WTC11 (cell line): ENCODE results near the gene DDO. TPM values are rescaled to one million over a fixed set of nuclear protein-coding genes. Genes with fewer than 3 reads are reported as not detected.

Source experiments
- ATAC-seq: fragments of 200-7000 bp; cut with Tn5 transposase; 2 replicates; pipeline ENCODE4 v1.10.0; 2021; ENCODE audit warnings: mild to moderate bottlenecking, moderate library complexity
- CTCF ChIA-PET: fragments of 300-600 bp; sonication (Branson Sonifier 250); formaldehyde crosslinking; loops from one replicate; lab custom pipeline; 2021; ENCODE audit warnings: antibody characterized with exemption; lab: Charles Lee
- POLR2A ChIA-PET: fragments of 350-600 bp; sonication (Branson Sonifier 250); formaldehyde crosslinking; loops from one replicate; lab custom pipeline; 2021; ENCODE audit warnings: antibody characterized with exemption; lab: Charles Lee
- DNase-seq: peaks from one replicate; pipeline ENCODE4 v3.0.0; 2021; ENCODE audit warnings: low spot score
- H3K27ac Mint-ChIP-seq: 2 replicates; pipeline ENCODE4 v1.8.0; 2021; ENCODE audit warnings: mixed read lengths
- H3K27me3 Mint-ChIP-seq: 2 replicates; pipeline ENCODE4 v1.8.0; 2021; ENCODE audit warnings: low read depth, mild to moderate bottlenecking, moderate library complexity, mixed read lengths
- H3K36me3 Mint-ChIP-seq: 2 replicates; pipeline ENCODE4 v1.8.0; 2021; ENCODE audit warnings: mixed read lengths
- H3K4me1 Mint-ChIP-seq: 2 replicates; pipeline ENCODE4 v1.8.0; 2022; ENCODE audit warnings: mixed read lengths
- H3K4me3 Mint-ChIP-seq: 2 replicates; pipeline ENCODE4 v1.8.0; 2021; ENCODE audit warnings: mild to moderate bottlenecking, moderate library complexity, mixed read lengths
- H3K9me3 Mint-ChIP-seq: 2 replicates; pipeline ENCODE4 v1.8.0; 2021; ENCODE audit warnings: mixed read lengths
- AFF4 ChIP-seq: sonication (generic); formaldehyde crosslinking; IDR thresholded peaks from 2 replicates; pipeline ENCODE4 v1.8.1; 2023; ENCODE audit warnings: mild to moderate bottlenecking, missing genetic modification reagents, borderline replicate concordance
- CBFB ChIP-seq: sonication (generic); formaldehyde crosslinking; IDR thresholded peaks from 2 replicates; pipeline ENCODE4 v1.8.1; 2022; ENCODE audit warnings: mild to moderate bottlenecking, low read depth, missing genetic modification reagents
- CTCF ChIP-seq: fragments of 200-600 bp; IDR thresholded peaks from 2 replicates; pipeline ENCODE4 v1.8.0; 2022; ENCODE audit warnings: antibody characterized with exemption
- ERG ChIP-seq: fragments of 250-450 bp; sonication (Bioruptor Pico); IDR thresholded peaks from 2 replicates; pipeline ENCODE4 v1.8.0; 2021; ENCODE audit warnings: mild to moderate bottlenecking
- IRF2 ChIP-seq: sonication (generic); formaldehyde crosslinking; IDR thresholded peaks from 2 replicates; pipeline ENCODE4 v1.8.0; 2022; ENCODE audit warnings: low read depth, missing genetic modification reagents, borderline replicate concordance
- MLX ChIP-seq: sonication (generic); formaldehyde crosslinking; IDR thresholded peaks from 2 replicates; pipeline ENCODE4 v1.8.1; 2023; ENCODE audit warnings: mild to moderate bottlenecking, missing genetic modification reagents, moderate library complexity
- MYBL2 ChIP-seq: sonication (generic); formaldehyde crosslinking; IDR thresholded peaks from 2 replicates; pipeline ENCODE4 v1.8.1; 2023; ENCODE audit warnings: mild to moderate bottlenecking, moderate library complexity, missing genetic modification reagents
- PRDM15 ChIP-seq: sonication (generic); formaldehyde crosslinking; IDR thresholded peaks from 2 replicates; pipeline ENCODE4 v1.8.0; 2022; ENCODE audit warnings: missing genetic modification reagents
- PREB ChIP-seq: sonication (generic); formaldehyde crosslinking; IDR thresholded peaks from 2 replicates; pipeline ENCODE4 v1.8.1; 2022; ENCODE audit warnings: mild to moderate bottlenecking, missing genetic modification reagents, moderate library complexity, borderline replicate concordance
- RORB ChIP-seq: fragments of 250-450 bp; sonication (Bioruptor Pico); IDR thresholded peaks from 2 replicates; pipeline ENCODE4 v1.9.0; 2021; ENCODE audit warnings: mild to moderate bottlenecking
- ZBTB43 ChIP-seq: sonication (generic); formaldehyde crosslinking; IDR thresholded peaks from 2 replicates; pipeline ENCODE4 v1.8.1; 2023; ENCODE audit warnings: mild to moderate bottlenecking, missing genetic modification reagents
- ZNF121 ChIP-seq: sonication (generic); formaldehyde crosslinking; IDR thresholded peaks from 2 replicates; pipeline ENCODE4 v1.8.0; 2023; ENCODE audit warnings: missing genetic modification reagents
- ZNF232 ChIP-seq: sonication (generic); formaldehyde crosslinking; IDR thresholded peaks from 2 replicates; pipeline ENCODE4 v1.8.0; 2022; ENCODE audit warnings: mild to moderate bottlenecking, missing genetic modification reagents
- ZNF263 ChIP-seq: sonication (generic); formaldehyde crosslinking; IDR thresholded peaks from 2 replicates; pipeline ENCODE4 v1.8.1; 2022; ENCODE audit warnings: low read depth, mild to moderate bottlenecking, moderate library complexity, missing genetic modification reagents
- ZNF396 ChIP-seq: fragments of 250-450 bp; sonication (Bioruptor Pico); IDR thresholded peaks from 2 replicates; pipeline ENCODE4 v1.8.0; 2021; ENCODE audit warnings: mild to moderate bottlenecking, moderate library complexity, borderline replicate concordance
- ZSCAN18 ChIP-seq: fragments of 250-450 bp; sonication (Bioruptor Pico); IDR thresholded peaks from 2 replicates; pipeline ENCODE4 v2.1.2; 2022; ENCODE audit warnings: mild to moderate bottlenecking, moderate library complexity
- total RNA-seq: library from RNA; stranded (reverse); gene quantifications from 3 replicates; pipeline ENCODE4 v1.2.3, GENCODE V29; 2021

The DDO gene
- total RNA-seq, 1 experiment from 2014 or later, result not detected

- TF ChIP-seq ZSCAN18 (CRISPR knock-in tag) (no peak), CBFB (no peak), ZBTB43 (CRISPR knock-in tag) (no peak), IRF2 (no peak), RORB (CRISPR knock-in tag) (no peak), AFF4 (no peak), PRDM15 (CRISPR knock-in tag) (no peak)
- TF ChIP-seq, all 79 proteins: peak for 0
Observed at GRCh38 chr6:110440026-110440425, 24.7 kb upstream of the DDO start (continued).

- no peak for ATAC-seq
- peaks cover 9% of the 10 kb centered on the region for H3K9me3 Mint-ChIP-seq
- ChIA-PET CTCF (no interaction called here), POLR2A (no interaction called here)
- no peaks in the 10 kb centered on the region for H3K27me3 Mint-ChIP-seq
- TF ChIP-seq ZNF396 (CRISPR knock-in tag) (no peak), CTCF (no peak)
- no peak for DNase-seq
- no peak overlapping the region for H3K27ac Mint-ChIP-seq
- H3K4me3 Mint-ChIP-seq, result no peak overlapping the region
- no peaks in the 10 kb centered on the region for H3K4me1 Mint-ChIP-seq
- H3K36me3 Mint-ChIP-seq, result no peaks in the 10 kb centered on the region; the same call in 1 of the 2 replicates
Observed at GRCh38 chr6:110439356-110439755, 24.0 kb upstream of the DDO start.

- Mint-ChIP-seq H3K9me3 (peaks cover 9% of the 10 kb centered on the region), H3K4me1 (peaks cover 10% of the 10 kb centered on the region), H3K27me3 (no peaks in the 10 kb centered on the region)
- TF ChIP-seq ZNF232 (CRISPR knock-in tag) (no peak), ERG (no peak), ZNF263 (CRISPR knock-in tag) (no peak), ZNF121 (no peak), MLX (CRISPR knock-in tag) (no peak), MYBL2 (CRISPR knock-in tag) (no peak), PREB (CRISPR knock-in tag) (no peak)
Observed at GRCh38 chr6:110434961-110435602, 19.7 kb upstream of the DDO start.

More at GRCh38 chr6:110434961-110435602, 19.7 kb upstream of the DDO start:
- H3K27ac Mint-ChIP-seq, result no peak overlapping the region
- ATAC-seq, result no peak
- no peaks in the 10 kb centered on the region; the same call in 1 of the 2 replicates for H3K36me3 Mint-ChIP-seq
- CTCF ChIA-PET, result no interaction called here
- H3K4me3 Mint-ChIP-seq, result no peak overlapping the region
- POLR2A ChIA-PET, result interaction anchor here (0.6 kb wide), 1 partner anchor 11 kb away, joined by 3 read pairs; no protein-coding TSS in a partner anchor
- no peak for DNase-seq
